ENCODE data around the gene SLC23A2. TPM values are rescaled to one million over a fixed set of nuclear protein-coding genes. Genes with fewer than 3 reads are reported as not detected.

The SLC23A2 gene
- total RNA-seq, 1 experiment from 2014 or later: 37.3 TPM

GRCh38 chr20:4947817-4948559 lies 53.3 kb downstream of the SLC23A2 start:
- Mint-ChIP-seq H3K4me1 (ENCODE audit: low read depth, unreplicated experiment) (peaks cover 7% of the 10 kb centered on the region), H3K36me3 (ENCODE audit: insufficient read depth, unreplicated experiment) (peaks cover 6% of the 10 kb centered on the region), H3K27ac (ENCODE audit: unreplicated experiment) (no peak overlapping the region), H3K4me3 (ENCODE audit: unreplicated experiment) (no peak overlapping the region), H3K27me3 (ENCODE audit: insufficient read depth, unreplicated experiment) (no peaks in the 10 kb centered on the region), H3K9me3 (ENCODE audit: unreplicated experiment) (no peaks in the 10 kb centered on the region)
- Histone ChIP-seq H3K36me3 (ENCODE audit: control insufficient read depth, insufficient read depth, low read length) (no peaks in the 10 kb centered on the region), H3K4me1 (no peaks in the 10 kb centered on the region), H3K9me3 (no peaks in the 10 kb centered on the region), H3K4me3 (ENCODE audit: low read depth, low read length) (no peak overlapping the region), H3K27me3 (replicated peaks; ENCODE audit: control insufficient read depth, insufficient read depth, low read length) (no peaks in the 10 kb centered on the region)
- POLR2A ChIA-PET: interaction anchor here (0.6 kb wide), 1 partner anchor 40 kb away, joined by 3 read pairs; no protein-coding TSS in a partner anchor
- no TSS peak for BruUV-seq (replicated peaks)
- intact Hi-C loops (cut with micrococcal nuclease; ENCODE audit: unreplicated experiment): no loop called here
- no peak for DNase-seq
- CTCF ChIA-PET: interaction anchor here (0.7 kb wide), 1 partner anchor 8 kb away, joined by 3 read pairs; no protein-coding TSS in a partner anchor
- no peak for TF ChIP-seq CTCF (IDR thresholded peaks at IDR 0.05; ENCODE audit: insufficient read depth in 1 of 2, low read depth in 1 of 2, low read length in 1 of 2, severe bottlenecking in 1 of 2, unreplicated experiment in 1 of 2)

DNA sequence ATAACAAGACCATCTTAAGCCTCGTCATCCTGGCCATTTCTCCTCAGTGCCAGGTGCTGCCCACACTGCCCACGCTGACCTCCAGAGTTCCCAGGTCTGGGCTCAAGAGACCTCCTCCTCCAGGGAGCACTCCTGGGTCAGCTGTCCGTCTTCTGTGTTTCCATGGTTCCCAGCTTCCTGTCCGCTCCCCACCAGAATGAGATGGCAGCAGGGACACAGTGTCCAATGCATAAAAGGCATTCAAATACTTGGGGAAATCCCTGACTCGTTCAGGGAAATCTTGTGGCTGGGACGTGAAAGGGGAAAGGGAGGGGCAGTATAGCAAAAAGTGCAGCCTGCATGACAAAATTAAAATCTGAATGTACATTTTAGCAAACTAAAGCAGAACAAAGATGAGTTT lies 54.3 kb downstream of the SLC23A2 start:
- no peaks in the 10 kb centered on the region for H3K9me3 ChIP-seq
- Mint-ChIP-seq H3K27me3 (ENCODE audit: insufficient read depth, unreplicated experiment) (no peaks in the 10 kb centered on the region), H3K36me3 (ENCODE audit: insufficient read depth, unreplicated experiment) (peaks cover 6% of the 10 kb centered on the region), H3K4me1 (ENCODE audit: low read depth, unreplicated experiment) (peaks cover 13% of the 10 kb centered on the region), H3K9me3 (ENCODE audit: unreplicated experiment) (no peaks in the 10 kb centered on the region), H3K27ac (ENCODE audit: unreplicated experiment) (no peak overlapping the region), H3K4me3 (ENCODE audit: unreplicated experiment) (no peak overlapping the region)
- no TSS peak for BruUV-seq (replicated peaks)
- H3K4me1 ChIP-seq: no peaks in the 10 kb centered on the region
- intact Hi-C loops (cut with micrococcal nuclease; ENCODE audit: unreplicated experiment): no loop called here
- ChIA-PET POLR2A (no interaction called here), CTCF (no interaction called here)
- H3K4me3 ChIP-seq (ENCODE audit: low read depth, low read length): no peak overlapping the region
- no peaks in the 10 kb centered on the region for H3K36me3 ChIP-seq (ENCODE audit: control insufficient read depth, insufficient read depth, low read length)
- DNase-seq: no peak
- TF ChIP-seq CTCF (IDR thresholded peaks at IDR 0.05; ENCODE audit: insufficient read depth in 1 of 2, low read depth in 1 of 2, low read length in 1 of 2, severe bottlenecking in 1 of 2, unreplicated experiment in 1 of 2): no peak
- no peaks in the 10 kb centered on the region for H3K27me3 ChIP-seq (replicated peaks; ENCODE audit: control insufficient read depth, insufficient read depth, low read length)

DNA sequence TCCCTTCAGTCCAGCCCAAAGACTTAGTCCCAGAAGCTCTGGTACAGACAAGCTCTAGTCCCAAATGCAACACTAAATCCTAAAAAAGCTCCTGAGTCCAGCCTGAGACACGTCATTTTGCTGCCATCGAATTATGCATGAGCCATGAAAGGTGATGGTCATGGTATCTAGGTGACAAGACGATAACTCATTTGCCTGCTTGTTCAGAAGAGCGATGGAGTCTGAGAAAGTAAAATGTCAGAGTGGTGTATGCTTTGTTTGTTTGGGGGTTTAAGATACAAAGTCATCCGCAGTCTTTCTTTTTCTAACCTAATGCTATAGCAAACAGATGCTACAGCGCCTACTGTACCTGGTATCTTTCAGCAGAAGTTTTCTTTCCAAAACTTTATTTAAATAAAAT lies 54.7 kb downstream of the SLC23A2 start:
- TF ChIP-seq CTCF (IDR thresholded peaks at IDR 0.05; ENCODE audit: insufficient read depth in 1 of 2, low read depth in 1 of 2, low read length in 1 of 2, severe bottlenecking in 1 of 2, unreplicated experiment in 1 of 2): no peak
- no peaks in the 10 kb centered on the region for H3K36me3 ChIP-seq (ENCODE audit: control insufficient read depth, insufficient read depth, low read length)
- no peak for DNase-seq
- Mint-ChIP-seq H3K4me1 (ENCODE audit: low read depth, unreplicated experiment) (peaks cover 14% of the 10 kb centered on the region), H3K27me3 (ENCODE audit: insufficient read depth, unreplicated experiment) (no peaks in the 10 kb centered on the region), H3K9me3 (ENCODE audit: unreplicated experiment) (no peaks in the 10 kb centered on the region), H3K27ac (ENCODE audit: unreplicated experiment) (no peak overlapping the region), H3K36me3 (ENCODE audit: insufficient read depth, unreplicated experiment) (peaks cover 6% of the 10 kb centered on the region), H3K4me3 (ENCODE audit: unreplicated experiment) (no peak overlapping the region)
- no peaks in the 10 kb centered on the region for H3K9me3 ChIP-seq
- no peak overlapping the region for H3K4me3 ChIP-seq (ENCODE audit: low read depth, low read length)
- no peaks in the 10 kb centered on the region for H3K27me3 ChIP-seq (replicated peaks; ENCODE audit: control insufficient read depth, insufficient read depth, low read length)
- intact Hi-C loops (cut with micrococcal nuclease; ENCODE audit: unreplicated experiment): no loop called here
- no TSS peak for BruUV-seq (replicated peaks)
- POLR2A ChIA-PET: no interaction called here
- CTCF ChIA-PET: no interaction called here
- no peaks in the 10 kb centered on the region for H3K4me1 ChIP-seq
